K562 (cell line): ENCODE measurements around the gene TRIM2. TPM values are rescaled to one million over a fixed set of nuclear protein-coding genes. Genes with fewer than 3 reads are reported as not detected.

Source experiments
- E2F3 ChIP-seq: fragments of 250-450 bp; sonication (Bioruptor Pico); IDR thresholded peaks from 2 replicates; pipeline ENCODE4 v1.4.0; 2020; ENCODE audit warnings: mild to moderate bottlenecking
- HEY1 ChIP-seq: fragments of 250-450 bp; sonication (Bioruptor Pico); IDR thresholded peaks from 2 replicates; pipeline ENCODE4 v1.5.0; 2020; ENCODE audit warnings: mild to moderate bottlenecking, moderate library complexity, borderline replicate concordance
- HMBOX1 ChIP-seq: sonication (generic); IDR thresholded peaks from 2 replicates; pipeline ENCODE4 v1.6.1; 2016
- MBD1 ChIP-seq: fragments of 250-450 bp; sonication (Bioruptor Pico); IDR thresholded peaks from 2 replicates; pipeline ENCODE4 v1.8.0; 2022; ENCODE audit warnings: inconsistent platforms
- MCM5 ChIP-seq: fragments of 450-650 bp; IDR thresholded peaks from 2 replicates; pipeline ENCODE4 v1.6.1; 2016; ENCODE audit warnings: low read depth
- NR2F6 ChIP-seq: fragments of 450-650 bp; formaldehyde crosslinking; IDR thresholded peaks from 2 replicates; pipeline ENCODE4 v1.4.0; 2020; ENCODE audit warnings: mild to moderate bottlenecking
- NR4A1 ChIP-seq, 2 experiments: fragments of 250-450 bp in 1 of 2; fragments of 450-650 bp in 1 of 2; sonication (Bioruptor Pico) in 1 of 2; IDR thresholded peaks; 2 replicates each; pipeline versions ENCODE4 v1.4.0 to v1.6.1; 2016 to 2020; ENCODE audit warnings: mild to moderate bottlenecking in 2 of 2, missing compliant biosample characterization in 1 of 2, missing genetic modification characterization in 1 of 2, moderate library complexity in 1 of 2
- PKNOX1 ChIP-seq: fragments of 450-650 bp; IDR thresholded peaks from 2 replicates; pipeline ENCODE4 v1.6.1; 2016
- RHOXF2B ChIP-seq: fragments of 250-450 bp; sonication (Bioruptor Pico); conservative IDR thresholded peaks from 2 replicates; pipeline ENCODE4 v1.5.1; 2021
- THRAP3 ChIP-seq: fragments of 450-650 bp; IDR thresholded peaks from 2 replicates; pipeline ENCODE4 v1.6.1; 2016; ENCODE audit warnings: mild to moderate bottlenecking, inconsistent platforms, borderline replicate concordance
- polyA plus RNA-seq, 8 experiments: library from polyadenylated mRNA; depleted of rRNA in 4 of 8; stranded (reverse) in 5 of 8; unstranded in 3 of 8; fragments of >200 nt; fragmentation: Nextera tagmentation in 2 of 8; fragmentation: Illumina TruSeq in 1 of 8; extraction: Ambion mirVana in 2 of 8; extraction: Trizol in 1 of 8; gene quantifications; 2 replicates each; pipeline versions ENCODE4 v1.2.1 to v1.2.3, GENCODE V29; 2011 to 2014; ENCODE audit warnings: inconsistent platforms in 1 of 8, missing spikeins in 1 of 8
- total RNA-seq, 7 experiments: library from RNA; depleted of rRNA in 6 of 7; stranded (reverse); fragments of >200 nt in 6 of 7; fragmentation: Illumina TruSeq in 2 of 7; extraction: Trizol in 2 of 7; gene quantifications; 2 replicates each; pipeline versions ENCODE4 v1.2.1 to v1.2.3, GENCODE V29; 2011 to 2021; ENCODE audit warnings: low replicate concordance in 1 of 7

TRIM2 gene
- total and polyA plus RNA-seq, 9 of the 15 experiments (the other 6 are each of a cell fraction or from before 2014, with no cell fraction given) = 0.01 to 0.41 (median 0.13) TPM; not detected in 1

- peak; percentile 91 for TF ChIP-seq HMBOX1
- no peak for TF ChIP-seq NR2F6 (CRISPR knock-in tag)
- no peak for TF ChIP-seq PKNOX1
- no peak for TF ChIP-seq NR4A1 (CRISPR knock-in tag; IDR thresholded peaks at IDR 0.05)
- TF ChIP-seq NR4A1 (tag; IDR thresholded peaks at IDR 0.05) = no peak
- no peak for TF ChIP-seq MBD1
- TF ChIP-seq E2F3 (CRISPR knock-in tag) = no peak
- no peak for TF ChIP-seq THRAP3
- TF ChIP-seq RHOXF2B (CRISPR knock-in tag) = no peak
- no peak for TF ChIP-seq HEY1 (CRISPR knock-in tag)
- no peak for TF ChIP-seq MCM5
These were observed 141.1 kb downstream of the TRIM2 start (continued) for GRCh38 chr4:153345012-153345981.
